WI38 (cell line): ENCODE results near the gene FAM124A.

Experiments used
- H3K4me3 ChIP-seq: 2 replicates; pipeline ENCODE4 v1.5.1; 2011; ENCODE audit warnings: low read depth, mild to moderate bottlenecking, control low read depth, low read length
- TF ChIP-seq, protein P1 (sequence below): IDR thresholded peaks from 2 replicates; pipeline ENCODE4 v1.5.1; 2012; ENCODE audit warnings: low read depth, mild to moderate bottlenecking, control low read depth, low read length

The FAM124A gene

DNA sequence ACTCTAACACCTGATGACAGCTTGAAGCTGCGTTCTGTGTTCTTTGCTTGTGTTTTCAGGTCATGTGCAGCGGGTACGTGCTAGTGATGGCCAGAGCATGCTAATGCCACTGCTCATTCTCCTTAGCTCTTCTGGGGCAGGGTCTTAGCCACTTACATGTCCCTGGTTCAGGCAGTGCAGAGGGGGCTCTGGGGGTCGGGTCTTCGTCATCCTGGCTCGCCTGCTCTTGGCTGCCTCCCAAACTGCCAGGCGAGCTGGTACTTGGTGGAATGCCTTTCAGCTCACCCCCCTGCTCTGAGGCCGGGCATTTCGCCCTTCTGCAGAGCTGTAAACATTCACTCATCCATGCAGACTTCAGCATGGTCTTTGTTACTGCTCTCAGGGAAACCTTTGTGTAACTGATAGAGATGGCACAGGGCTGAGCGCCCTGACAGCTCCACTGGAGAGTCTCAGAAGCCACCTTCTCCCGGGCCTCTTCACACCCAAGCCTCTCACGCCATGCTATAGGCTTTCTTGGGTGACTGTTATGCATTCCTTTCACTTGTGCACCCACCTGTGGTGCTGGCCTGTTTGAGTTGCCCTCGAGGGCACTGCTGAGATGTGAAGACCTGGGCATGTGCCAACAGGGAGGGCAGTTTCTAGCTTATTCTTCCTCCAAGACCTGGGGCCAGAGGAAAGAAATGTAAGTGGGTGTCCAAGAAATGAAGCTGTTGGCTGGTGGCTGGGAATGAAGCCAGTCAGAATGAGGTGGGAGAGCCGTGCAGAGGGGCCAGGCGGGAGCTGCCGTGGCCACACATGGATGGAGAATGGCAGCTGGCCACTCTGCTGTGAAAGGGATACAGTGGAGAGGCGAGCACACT lies 24.4 kb downstream of the FAM124A start:
- H3K4me3 ChIP-seq = no peak overlapping the region
- TF ChIP-seq, protein P1, sequence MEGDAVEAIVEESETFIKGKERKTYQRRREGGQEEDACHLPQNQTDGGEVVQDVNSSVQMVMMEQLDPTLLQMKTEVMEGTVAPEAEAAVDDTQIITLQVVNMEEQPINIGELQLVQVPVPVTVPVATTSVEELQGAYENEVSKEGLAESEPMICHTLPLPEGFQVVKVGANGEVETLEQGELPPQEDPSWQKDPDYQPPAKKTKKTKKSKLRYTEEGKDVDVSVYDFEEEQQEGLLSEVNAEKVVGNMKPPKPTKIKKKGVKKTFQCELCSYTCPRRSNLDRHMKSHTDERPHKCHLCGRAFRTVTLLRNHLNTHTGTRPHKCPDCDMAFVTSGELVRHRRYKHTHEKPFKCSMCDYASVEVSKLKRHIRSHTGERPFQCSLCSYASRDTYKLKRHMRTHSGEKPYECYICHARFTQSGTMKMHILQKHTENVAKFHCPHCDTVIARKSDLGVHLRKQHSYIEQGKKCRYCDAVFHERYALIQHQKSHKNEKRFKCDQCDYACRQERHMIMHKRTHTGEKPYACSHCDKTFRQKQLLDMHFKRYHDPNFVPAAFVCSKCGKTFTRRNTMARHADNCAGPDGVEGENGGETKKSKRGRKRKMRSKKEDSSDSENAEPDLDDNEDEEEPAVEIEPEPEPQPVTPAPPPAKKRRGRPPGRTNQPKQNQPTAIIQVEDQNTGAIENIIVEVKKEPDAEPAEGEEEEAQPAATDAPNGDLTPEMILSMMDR = no peak

DNA sequence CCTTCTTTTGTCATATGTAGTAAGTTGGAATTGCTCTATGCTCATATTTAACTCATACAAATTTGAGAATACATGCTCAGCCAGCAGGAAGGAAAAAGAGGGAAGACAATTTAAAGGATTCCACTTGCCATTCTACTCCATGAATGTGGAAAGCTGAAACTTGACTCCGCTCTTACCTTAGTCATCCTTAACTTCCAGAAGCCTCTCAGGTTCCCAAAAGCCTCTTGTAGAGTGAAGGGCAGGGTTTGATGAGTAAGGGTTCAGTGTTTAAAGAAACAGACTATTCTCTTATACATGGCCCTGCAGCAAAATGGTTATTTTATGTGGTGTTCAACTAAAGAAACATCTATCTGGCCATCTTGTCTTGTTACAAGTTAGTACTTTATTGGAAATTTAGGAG lies 27.1 kb downstream of the FAM124A start:
- H3K4me3 ChIP-seq = no peak overlapping the region
- TF ChIP-seq, protein P1 = no peak

DNA sequence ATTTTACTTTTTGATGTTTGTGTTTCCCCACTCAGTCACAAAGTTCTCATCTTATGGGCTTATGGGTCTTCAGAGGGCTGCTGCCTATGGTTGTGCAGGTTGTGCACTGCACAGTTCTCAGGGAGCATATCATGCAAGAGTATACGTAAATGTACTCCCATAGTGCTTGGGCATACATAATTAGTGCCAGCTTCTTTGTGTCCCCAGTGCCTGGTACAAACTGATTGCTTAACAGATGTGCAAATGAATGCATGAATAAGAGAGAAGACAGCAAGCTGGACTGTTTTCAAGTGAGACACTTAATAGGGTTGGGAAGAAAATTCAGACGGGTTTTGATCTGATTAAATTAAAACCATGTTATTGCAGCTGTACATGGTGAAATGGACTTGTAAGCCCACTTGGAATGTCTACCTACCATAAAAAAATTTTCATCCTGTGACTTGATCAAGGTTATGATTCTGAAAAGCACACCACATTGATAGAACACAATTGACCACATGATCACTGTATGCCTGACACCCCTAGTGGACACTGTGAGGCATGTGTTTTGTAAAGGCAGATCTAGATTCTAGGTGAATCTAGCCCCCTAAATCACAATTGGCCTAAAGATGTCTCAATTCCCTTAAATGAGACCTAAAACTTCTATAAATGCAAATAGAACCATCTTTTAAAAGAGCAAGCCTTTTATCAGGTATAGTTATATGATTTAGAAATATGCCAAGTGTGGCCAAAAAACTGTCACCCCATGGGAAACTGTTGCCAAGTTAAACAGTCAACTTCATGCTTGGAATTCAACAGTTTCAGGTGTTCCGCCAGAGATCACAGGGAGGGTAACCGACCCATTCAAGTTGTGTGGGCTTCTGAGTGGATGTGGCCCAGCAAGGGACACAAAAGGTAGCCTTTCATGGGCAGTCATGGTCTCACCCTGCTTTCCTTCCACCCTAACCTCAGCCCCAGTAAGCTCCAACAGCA lies 27.9 kb downstream of the FAM124A start:
- TF ChIP-seq, protein P1 = no peak
- no peak overlapping the region for H3K4me3 ChIP-seq

DNA sequence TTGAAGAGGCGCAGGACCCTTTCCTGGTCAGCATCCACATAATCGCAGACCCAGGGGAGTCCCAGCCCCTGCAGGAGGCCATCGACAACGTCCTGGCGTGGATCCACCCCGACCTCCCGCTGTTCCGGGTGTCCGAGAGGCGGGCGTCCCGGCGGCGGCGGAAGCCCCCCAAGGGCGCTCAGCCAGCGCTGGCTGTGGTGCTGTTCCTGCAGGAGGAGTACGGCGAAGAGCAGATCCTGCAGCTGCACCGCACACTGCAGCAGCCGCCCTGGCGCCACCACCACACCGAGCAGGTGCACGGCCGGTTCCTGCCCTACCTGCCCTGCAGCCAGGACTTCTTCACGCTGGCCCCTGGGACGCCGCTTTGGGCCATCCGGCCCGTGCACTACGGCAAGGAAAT lies 29.3 kb downstream of the FAM124A start:
- no peak overlapping the region for H3K4me3 ChIP-seq
- TF ChIP-seq, protein P1 = no peak

DNA sequence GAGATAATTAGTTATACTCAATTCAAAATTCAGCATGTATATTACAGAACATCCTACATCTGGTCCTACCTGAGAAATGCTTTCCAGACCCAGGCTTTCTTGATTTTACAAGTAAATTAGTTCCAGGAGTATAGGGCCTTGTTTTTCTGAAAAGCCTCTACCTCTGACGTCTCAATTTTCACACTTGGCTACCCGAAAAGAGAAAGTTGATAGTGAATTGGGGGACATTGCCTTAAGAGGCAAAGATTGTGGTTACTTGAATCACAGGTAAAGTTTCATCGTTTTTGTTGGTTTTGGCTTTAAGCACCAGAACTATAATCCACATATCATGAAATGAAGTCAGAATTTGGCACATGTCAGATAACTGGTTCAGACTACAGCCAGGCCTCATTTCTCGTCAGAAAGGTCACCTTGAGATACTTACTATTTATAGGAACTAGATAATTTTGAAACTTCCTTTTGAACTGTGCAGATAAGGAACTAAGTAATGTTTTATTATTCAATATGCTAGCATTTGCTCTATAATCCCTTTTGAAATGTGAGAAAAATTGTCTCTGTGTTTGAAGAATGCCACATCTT lies 30.8 kb downstream of the FAM124A start:
- no peak overlapping the region for H3K4me3 ChIP-seq
- TF ChIP-seq, protein P1 = no peak

DNA sequence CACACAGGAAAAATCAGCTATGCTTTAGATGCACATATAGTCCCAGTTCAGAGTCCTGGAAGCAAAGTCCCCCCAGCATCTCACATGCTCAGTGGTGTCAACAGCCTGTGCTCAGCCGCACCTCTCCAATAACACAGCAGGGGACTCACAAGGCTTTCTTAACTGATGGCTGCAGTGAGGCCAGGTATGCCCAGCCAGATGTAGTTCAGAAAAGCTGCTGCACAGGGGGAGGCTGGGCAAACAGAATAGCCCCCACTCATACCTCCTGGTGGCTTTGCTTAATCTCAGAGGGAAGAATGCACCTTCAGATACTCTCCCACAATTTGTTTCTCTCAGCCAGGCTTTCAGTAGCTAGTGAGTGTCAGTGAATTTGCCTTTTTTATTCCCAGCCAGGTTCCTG lies 33.4 kb downstream of the FAM124A start:
- no peak overlapping the region for H3K4me3 ChIP-seq
- TF ChIP-seq, protein P1 = no peak
